Hypothalamus (tissue), 51 donors: ENCODE measurements around the gene APOM.
A peak's percentile ranks its signal among the peaks of the same experiment; 100 is the strongest.

Experiments
- DNase-seq, 51 donors: peaks; one replicate each; lab custom pipeline; 2025; lab: John Stamatoyannopoulos, UW

The APOM gene

DNA sequence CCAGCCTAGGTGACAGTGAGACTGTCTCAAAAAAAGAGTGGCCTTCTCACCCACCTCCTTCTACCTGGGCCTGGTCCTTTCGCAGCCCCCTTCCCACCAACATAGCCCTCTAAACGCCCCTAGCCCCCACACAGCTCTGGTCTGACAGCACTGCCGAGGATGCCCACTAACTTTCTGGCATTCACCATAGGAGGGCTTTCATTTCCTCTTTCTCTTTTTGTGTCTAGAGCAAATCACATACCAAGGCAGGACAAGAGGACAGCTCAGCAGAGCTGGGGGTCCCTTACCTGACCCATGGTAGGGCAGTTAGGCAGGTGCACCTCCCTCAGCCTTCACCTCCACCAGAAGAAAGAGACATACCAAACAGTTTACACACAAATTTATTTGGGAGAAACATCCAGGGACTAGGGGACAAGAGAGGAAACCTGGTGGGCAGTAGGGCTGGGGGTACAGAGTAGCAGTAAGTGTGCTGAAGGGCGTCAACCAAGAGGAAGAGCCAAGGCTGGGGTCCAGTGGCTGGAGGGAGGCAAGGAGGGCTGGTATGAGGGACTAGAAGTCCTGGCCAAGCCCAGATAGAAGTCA is 20.7 kb downstream of the APOM start:
- DNase-seq: no peak

DNA sequence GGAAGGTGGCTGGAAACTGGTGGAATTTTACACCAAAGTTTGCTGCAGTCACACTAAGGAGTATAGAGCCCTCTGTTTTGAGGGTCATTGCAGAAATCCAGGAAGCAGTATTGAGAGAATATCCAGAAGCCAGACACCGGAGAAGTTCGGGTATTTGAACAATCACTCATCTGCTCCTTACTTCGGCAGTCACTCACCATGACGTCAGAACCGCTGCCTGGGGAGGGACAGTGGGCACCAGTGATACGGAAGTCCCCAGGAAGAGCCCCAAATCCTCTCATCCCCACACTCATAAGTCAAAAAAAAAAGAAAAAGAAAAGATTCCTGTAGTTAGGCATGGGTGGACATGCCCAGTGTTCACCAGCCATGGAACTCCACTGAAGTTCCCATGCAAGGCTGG is 21.2 kb downstream of the APOM start:
- DNase-seq: no peak

DNA sequence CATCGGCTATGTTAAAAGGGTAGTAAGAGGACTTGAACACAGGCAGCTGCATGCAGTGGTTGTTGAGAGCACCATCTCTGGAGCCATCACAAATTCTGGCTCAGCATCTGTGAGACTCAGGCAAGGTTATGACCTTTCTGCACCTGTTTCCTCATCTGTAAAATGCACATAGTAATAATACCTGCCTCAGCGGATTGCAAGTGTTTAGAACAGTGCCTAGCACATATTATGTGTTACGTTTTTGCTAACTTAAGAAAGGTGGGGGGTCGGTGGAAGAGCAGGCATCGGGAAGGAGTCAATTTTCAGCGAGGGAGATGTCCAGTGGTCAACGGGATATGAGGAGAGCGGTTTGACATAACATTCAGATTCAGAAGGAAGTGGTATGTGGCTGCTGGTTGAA is 22.3 kb downstream of the APOM start:
- DNase-seq: no peak

DNA sequence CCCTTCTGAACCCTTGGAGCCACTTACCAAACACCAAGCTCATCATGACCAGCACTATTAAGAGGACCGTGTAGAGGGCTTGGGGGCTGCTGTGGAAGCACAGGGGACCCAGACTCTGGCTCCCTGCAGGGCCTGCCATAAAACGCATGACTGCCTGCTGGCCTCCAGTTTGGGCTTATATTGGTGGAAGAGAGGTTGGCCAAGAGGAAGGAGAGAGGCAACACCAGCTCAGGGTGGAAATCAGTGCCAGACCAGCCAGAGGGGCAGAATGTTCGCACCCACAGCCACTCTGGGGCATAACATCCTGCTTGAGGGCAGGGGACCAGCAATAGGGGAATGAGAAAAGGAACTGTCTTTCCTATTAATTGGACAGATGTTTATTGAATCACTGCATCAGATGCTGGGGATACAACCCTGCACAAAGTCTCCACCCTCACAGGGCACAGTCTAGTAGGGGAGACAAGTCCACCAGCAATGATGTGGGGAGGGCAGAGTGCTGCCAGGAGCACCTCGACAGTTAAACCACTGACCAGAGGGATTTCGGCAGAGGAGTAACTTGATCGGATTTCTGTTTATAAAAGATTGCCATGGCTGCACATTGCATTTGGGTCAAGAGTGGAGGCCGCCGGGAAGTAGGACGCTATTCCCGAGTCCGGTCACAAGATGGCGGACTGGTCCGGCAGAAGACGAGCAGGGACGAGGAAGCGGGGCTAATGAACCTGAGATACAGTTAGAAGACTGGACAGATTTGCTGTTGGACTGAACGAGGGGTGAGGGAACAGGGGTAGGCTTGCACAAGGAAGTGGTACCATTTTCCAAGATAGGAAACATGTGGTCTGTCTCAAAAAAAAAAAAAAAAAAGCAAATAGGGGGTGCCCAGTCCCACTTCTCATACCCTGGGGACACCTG is 24.8 kb downstream of the APOM start, which contains the start of gene LY6G5C:
TSS of gene LY6G5C (minus strand) at position 842 of the 909 bp plus-strand sequence. CDS start at position 148, 694 bp downstream.
- DNase-seq: peak in 46 of 51 donors; percentile 4 to 83 (median 60)

DNA sequence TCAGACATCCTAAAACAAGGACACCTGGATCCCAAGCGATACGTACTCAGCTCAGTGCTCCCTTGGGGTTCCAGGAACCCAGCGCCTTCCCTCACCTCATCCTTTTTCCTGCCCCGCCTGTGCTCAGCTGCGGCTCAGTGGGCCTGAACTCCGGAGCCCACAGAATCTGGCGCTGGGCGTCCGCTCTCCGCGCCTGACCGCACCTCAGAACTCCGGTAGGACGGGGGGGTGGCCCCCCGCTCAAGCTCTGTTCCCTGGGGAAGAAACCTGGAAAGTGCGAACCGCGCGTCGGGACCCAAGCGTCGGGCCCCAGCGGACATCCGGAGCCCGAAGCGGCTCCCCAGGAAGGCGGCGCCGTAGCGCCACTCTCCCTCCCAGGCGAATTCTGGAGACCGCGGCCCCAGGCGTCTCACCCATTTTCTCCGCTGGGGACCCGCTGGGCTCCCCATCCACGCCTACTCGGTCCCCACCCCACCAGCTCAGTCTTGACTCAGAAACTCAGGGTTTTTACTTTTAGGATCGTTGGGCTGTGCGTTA is 25.5 kb downstream of the APOM start:
- DNase-seq: peak in 21 of 51 donors; percentile 4 to 69 (median 26)

DNA sequence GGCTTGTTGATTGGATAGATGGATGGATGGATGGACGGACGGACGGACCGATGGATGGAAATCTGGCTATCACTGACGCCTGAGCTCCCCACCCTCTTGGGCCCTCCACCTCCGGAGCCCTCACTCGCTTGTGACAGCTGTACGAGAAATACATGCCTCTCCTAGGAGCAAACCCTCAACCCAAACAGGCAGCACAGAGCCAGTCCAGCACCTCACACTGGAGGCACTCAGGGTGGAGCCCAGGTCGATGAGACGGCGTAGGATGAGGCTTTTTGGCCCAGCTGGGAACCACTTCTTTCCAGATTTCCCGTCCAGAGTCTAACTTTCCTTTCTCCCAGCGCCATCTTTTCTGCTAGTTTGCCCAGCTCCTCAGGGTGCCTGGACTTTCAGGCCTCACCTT is 27.9 kb downstream of the APOM start:
- no peak for DNase-seq

DNA sequence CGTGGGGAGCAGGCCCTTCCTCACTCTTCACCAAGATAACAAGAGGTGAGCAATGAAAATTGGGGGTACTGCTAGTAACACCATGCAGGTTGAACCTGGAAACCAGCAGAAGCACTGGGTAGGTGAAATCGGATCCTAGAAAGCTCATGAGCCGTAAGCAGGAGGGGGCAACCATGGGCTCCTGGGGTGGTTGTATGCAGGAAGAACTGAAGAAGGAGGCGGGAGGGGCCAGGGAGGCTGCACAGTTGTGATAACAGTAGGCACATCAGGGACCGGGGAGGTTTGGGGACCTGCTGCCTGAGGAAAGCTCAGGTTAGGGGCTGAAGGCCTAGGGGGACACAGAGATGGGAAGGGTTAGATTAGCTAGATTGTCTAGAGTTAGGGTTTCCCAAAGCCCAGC is 30.8 kb downstream of the APOM start:
- no peak for DNase-seq

DNA sequence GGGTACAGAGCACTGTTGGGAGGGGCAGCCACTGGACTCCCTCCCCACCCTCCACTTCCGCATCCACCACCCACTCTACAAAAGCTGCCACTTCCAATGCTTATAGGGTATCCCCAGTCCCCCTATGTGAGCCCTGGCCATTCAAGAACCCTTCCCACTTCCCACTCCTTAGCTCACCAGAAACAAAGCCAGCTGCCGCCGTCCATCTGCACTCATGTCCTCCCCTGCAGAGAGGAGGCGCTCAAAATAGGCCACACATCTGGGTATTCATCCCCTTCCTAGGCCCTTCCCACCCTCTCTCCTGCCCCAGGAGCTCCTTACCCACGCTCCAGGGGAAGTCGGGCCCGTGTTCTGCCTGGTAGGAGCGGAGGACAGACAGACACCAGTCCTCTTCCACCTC is 31.6 kb downstream of the APOM start:
- DNase-seq: no peak

DNA sequence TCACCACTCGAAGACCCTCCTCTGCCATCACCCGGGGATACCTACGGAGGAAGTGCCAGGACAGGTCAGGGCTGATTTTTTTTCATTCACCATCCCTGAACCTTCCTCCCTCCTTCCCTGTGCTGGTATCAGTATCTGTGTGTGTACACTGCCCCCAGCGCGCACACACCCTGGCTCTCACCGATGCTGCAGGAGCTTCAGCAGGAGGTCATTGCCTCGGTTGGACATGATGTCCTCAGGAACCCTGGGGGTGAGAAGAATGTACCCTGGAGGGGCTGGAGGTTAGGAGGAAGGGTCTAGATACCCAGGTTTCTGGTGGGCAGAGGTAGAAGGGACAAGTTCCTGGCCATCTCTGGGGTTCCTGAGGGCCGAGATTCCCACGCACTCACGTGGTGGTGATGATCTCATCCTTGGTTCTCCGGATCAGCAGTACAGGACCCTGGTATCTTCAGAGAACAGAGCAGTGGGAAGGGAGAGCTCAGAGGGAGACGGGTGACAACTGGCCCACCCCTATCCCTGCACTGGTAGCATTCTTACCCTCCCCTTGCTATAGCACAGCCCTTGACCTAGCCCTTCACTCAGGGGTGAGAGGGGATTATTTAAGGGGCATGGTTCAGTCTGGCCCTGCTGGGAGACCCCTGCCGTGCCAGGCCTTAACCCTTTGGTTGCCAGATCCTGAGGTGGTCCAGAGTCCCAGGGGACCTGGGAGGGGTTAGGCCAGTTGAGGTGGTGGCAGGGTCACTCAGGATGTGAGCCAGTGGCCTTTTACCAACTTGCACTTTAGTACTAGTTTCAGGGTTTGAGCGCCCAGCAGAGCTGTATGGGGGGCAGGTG is 32.4 kb downstream of the APOM start:
- DNase-seq: no peak

DNA sequence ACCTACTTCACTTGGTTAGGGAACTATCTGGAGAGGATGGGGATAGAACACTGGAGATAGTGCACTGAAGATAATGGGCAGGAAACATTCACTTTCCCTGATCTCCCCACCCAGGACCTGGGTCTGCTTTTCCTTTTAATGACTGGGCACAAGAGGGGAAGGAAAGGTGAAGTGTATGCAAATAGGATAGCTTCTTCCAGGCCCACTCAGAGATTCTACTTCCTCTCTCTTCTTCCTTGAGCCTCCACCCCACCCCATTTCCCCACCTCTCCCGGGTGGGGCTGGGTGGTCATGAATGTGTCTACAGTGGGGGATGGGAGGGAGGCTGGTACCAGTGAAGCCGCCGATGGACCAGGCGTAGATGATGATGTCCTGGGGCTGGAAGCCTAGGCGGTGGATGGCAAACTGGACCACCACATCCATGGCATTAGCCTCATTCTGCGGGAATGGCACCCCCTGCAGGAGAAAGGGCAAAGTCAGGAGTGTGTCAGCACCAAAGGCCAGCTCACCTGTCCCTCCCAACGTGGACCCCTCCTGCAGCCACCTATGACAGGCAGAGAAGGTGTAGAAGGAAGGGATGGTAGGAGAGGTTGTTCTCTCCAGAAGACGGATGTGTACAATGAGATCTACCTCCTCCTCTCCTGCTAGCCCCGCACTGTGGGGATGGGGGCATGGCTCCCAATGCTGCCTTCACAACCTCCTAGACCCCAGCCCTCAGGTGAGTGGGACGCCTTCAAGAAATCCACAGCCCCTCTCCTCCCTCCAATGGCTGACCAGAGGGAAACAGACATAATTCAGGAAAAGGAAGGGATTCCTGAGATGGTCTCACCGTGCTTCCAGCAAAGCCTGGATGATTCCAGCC is 33.8 kb downstream of the APOM start:
- DNase-seq: no peak

DNA sequence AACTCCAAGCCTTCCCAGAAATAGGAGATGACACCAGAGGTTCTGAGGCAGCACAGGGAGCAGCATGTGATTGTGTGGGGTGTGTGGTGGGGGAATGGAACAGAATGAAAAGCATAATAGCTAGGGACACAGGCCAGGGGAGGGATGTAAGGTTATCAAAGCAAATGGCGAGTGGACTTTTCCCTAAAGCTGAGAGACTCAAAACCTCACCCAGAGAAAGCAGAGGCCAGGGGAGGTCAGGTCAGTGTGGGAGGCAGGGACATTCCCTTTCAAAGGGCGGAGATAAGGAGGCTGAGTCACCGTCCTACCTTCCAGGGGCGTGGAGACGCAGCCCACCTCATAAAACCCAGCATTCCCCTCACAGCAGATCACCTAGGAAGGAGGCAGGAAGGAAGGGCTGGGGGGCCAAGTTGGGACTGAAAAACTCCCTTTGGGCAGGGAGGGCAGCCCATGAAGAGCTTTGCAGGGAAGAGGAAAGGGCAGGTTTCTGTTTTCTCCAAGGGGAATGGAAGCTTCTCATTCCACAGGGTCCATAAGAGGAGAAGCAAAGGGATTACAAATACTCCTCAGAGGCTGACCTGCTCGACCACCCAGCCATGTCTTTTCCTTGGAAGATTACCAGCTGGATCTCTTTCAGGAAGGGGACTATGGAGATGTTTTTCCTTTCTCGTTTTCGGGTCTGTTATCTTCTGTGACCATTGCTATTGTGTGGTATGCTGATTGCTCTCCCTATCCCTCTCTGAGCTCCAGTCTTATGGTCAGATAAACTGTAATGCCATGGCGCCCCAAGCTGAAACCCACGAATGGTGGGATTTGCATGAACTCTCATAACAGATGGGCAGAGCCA is 34.8 kb downstream of the APOM start:
- DNase-seq: no peak

DNA sequence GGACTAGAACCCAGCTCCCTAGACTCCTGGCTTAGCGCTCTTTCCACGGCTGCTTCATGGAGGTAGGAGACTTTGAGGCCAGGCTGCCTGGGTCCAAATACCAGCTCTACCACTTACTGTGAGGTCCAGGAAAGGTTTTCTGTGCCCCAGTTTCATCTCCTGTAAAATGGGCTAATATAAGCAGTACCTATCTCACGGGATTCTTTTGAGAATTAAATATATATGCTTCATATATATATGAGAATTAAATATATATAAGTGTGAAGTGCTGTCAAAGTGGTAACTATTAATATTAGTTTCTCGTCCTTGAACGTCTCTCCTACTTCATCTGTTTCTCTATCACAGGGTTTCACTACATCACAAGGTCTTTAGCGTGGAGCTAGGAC is 35.4 kb downstream of the APOM start:
- DNase-seq: no peak

DNA sequence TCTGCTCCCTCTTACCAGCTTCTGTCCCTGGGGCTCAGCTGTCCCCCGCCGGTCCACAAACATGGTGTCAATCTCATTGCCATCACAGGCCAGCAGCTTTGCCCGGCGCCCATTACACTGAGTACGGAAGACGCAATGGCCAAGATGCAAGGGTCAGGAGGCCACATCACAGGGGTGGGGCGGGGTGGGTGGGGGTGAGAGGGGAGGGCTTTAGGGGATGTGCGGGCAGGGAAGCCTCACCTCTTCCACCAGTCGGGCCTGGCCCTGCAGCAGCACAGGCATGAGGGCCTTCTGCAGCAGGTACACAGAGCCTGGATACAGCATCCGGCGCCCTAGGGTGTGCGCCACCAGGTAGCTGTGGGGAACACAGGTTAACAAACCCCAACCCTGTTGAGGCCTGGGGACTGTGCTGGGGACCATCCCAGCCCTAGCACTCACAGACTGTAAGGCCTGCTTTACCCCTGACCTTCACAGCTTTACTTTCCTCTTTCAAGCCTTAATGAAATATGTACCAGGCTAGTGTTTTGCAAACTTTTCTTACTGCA is 35.9 kb downstream of the APOM start:
- DNase-seq: no peak

DNA sequence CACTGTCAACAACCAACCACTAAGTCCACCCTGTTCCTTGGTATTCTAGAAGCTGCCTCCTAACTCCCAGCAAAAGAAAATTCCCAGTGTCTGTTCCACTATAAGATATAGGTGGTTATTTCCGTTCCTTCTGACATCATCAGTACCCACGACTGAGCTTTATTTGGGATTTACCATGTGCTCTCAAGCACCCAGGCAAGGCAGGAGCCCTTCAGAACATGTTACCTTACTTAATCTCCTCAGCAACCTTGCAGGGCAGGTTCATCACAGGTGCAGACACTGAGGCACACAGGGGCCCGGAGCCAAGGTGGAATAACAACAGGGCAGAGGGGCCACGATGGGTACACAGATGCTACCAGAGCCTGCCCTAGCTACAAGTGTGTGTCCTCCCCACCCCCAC is 36.7 kb downstream of the APOM start:
- no peak for DNase-seq

DNA sequence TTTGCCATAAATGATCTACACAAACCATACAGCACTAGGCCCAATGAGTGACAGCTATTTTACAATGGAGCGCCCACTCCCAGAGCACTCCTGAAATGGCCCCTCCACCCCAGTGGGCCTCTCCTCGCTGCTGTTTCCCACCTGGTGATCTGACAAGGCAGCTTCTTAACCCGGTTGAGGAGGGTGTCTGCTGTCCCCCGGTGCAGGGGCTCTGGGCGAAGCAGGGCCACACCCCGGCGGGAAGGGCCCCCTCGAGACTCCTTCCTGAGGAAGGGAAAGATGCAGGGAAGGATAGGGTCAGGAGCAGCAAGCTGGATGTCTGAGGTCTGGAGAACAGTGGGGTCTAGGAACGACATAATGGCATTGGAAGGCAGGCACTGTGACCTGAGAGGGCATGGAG is 37.2 kb downstream of the APOM start:
- no peak for DNase-seq

DNA sequence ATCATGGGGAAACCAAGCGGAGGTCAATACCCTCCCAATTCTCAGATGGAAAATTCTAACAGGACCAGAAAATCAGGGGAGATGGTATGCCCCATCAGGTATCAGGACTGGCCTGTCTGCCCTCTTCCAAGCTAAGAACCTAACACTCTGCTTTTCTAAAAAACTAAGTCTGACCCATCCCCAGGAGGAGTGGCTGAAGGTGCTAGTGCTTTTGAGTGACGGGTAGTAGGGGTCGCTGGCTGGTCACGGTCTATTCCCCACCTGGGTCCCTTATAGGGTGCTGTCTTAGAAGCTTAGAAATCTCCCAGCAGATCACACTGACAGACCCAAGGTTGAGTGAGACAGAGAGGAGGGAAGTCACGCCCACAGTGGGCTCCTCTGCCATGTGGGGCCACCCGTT is 37.8 kb downstream of the APOM start:
- no peak for DNase-seq

DNA sequence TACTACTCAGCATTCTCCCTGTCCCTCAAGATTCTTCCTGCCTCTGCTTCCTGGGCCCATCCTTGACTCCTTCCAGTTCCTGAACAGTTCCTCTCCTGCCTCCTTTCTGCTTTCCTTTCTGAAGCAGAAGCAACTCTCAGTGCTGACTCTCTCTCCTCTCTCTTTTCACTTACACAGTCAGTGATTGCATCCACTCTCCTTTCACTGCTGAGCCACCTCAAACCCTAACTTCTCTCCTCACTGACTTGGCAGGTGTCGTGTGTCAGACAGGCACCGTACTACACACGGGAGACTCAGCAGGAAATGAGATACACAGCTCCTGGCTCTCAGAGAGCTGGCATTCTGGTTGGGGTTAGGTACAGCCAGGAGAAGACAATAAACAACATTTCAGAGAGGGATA is 41.9 kb downstream of the APOM start:
- DNase-seq: no peak

DNA sequence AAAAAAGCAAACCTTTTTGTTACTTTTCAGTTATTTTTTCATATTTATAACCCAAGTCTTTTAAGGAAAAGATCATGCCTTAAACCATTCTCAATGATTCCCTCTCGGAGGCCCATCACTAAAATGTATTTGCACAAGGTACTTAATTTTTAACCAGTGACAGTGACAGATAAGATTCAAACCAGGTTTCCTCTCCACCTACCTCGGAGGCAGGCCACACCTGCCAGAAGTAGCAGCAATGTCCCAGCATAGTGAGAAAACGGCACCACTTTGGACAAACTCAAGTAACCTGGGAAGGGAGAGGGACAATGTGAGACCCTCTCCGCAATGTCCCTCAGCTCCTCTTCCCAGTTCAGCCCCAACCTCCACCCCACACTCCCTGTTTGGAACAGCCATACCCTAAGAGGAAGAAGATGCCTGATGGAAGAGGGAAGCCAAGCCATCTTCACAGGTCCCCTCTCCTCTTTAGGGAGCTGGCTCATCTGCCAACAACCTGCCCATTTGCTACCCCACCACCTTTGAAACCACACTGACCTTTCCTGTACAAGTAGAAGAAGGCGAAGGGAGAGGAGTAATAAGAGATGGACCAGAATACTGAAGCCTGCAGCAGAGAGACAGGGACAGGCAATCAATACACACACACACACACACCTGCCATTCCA is 45.2 kb downstream of the APOM start:
- DNase-seq: no peak
